Glutamatergic neuron (in vitro differentiated cells): ENCODE data around the gene GCNT1. TPM values are rescaled to one million over a fixed set of nuclear protein-coding genes. Genes with fewer than 3 reads are reported as not detected.

Source experiments
- DNase-seq: peaks from one replicate; pipeline ENCODE4 v3.0.0; 2022
- H3K27ac Mint-ChIP-seq: one replicate; pipeline ENCODE4 v1.8.0; 2020; ENCODE audit warnings: mild to moderate bottlenecking, mixed read lengths, inconsistent platforms; ENCODE audit not compliant: unreplicated experiment
- H3K27me3 Mint-ChIP-seq: one replicate; pipeline ENCODE4 v1.8.0; 2020; ENCODE audit warnings: mild to moderate bottlenecking, moderate library complexity, mixed read lengths, inconsistent platforms; ENCODE audit not compliant: unreplicated experiment
- H3K36me3 Mint-ChIP-seq: one replicate; pipeline ENCODE4 v1.8.0; 2020; ENCODE audit warnings: mild to moderate bottlenecking, mixed read lengths, inconsistent platforms; ENCODE audit not compliant: unreplicated experiment
- H3K4me1 Mint-ChIP-seq: one replicate; pipeline ENCODE4 v1.8.0; 2020; ENCODE audit warnings: mild to moderate bottlenecking, low read depth, mixed read lengths, inconsistent platforms; ENCODE audit not compliant: unreplicated experiment
- H3K4me3 Mint-ChIP-seq: one replicate; pipeline ENCODE4 v1.8.0; 2020; ENCODE audit warnings: mild to moderate bottlenecking, mixed read lengths, inconsistent platforms; ENCODE audit not compliant: unreplicated experiment
- H3K9me3 Mint-ChIP-seq: one replicate; pipeline ENCODE4 v1.8.0; 2020; ENCODE audit warnings: mild to moderate bottlenecking, moderate library complexity, mixed read lengths, inconsistent platforms; ENCODE audit not compliant: unreplicated experiment
- CTCF ChIP-seq: fragments of 200-600 bp; sonication (generic); IDR thresholded peaks from one replicate; pipeline ENCODE4 v1.5.0; 2021; ENCODE audit not compliant: partially characterized antibody, unreplicated experiment
- long read RNA-seq: library from polyadenylated mRNA; unstranded; transcript quantifications from one replicate; pipeline ENCODE4 v2.0.0, GENCODE V29; 2020; ENCODE audit not compliant: unreplicated experiment
- total RNA-seq: library from RNA; stranded (reverse); fragmentation: NEBNext Ultra II Directional; extraction: Animal tissue kit (Norgen Biotek cat#: 25700); gene quantifications from one replicate; pipeline ENCODE4 v1.2.1, GENCODE V29; 2021; ENCODE audit not compliant: unreplicated experiment

The GCNT1 gene
- total RNA-seq: 1.2 TPM
- long read RNA-seq: 0 reads

- H3K27ac Mint-ChIP-seq: no peak within 1 kb of the TSS
- no peak for TF ChIP-seq CTCF
- peaks cover 2% of the 10 kb centered on the region for H3K27me3 Mint-ChIP-seq
- peaks cover 6% of the 10 kb centered on the region for H3K4me1 Mint-ChIP-seq
- peak within 1 kb of the TSS; percentile 94 for H3K4me3 Mint-ChIP-seq
- H3K9me3 Mint-ChIP-seq: peaks cover 4% of the 10 kb centered on the region
- peak; percentile 81 for DNase-seq
- no peaks in the 10 kb centered on the region for H3K36me3 Mint-ChIP-seq
Observed at GRCh38 chr9:76458903-76459693, at the start of gene GCNT1. TSS of gene GCNT1 (plus strand) at chr9:76459182. CDS start at chr9:76502382, 43,200 bp downstream.

DNA sequence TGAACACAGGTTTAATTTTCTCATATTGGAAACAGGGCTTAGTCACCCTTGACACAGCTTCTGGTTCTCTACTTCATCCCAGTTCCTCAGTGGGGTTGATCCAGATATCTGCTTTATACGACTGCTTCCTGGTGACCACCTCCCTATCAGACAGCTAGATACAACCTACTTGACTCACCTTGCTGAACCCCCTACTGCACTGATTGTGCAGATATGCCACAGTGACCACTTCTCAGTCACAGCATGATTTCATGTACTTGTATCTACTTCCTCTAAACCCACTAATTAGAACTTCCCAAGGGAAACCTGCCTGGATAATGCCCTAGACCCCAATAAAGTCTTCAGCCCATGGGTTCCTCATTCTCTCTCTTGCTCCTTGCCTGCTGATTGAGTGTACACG, 46.3 kb upstream of the GCNT1 start:
- DNase-seq: no peak
- Mint-ChIP-seq H3K36me3 (peaks cover 7% of the 10 kb centered on the region), H3K27ac (no peak overlapping the region), H3K27me3 (no peaks in the 10 kb centered on the region), H3K4me1 (no peaks in the 10 kb centered on the region), H3K4me3 (no peak overlapping the region), H3K9me3 (no peaks in the 10 kb centered on the region)
- no peak for TF ChIP-seq CTCF

DNA sequence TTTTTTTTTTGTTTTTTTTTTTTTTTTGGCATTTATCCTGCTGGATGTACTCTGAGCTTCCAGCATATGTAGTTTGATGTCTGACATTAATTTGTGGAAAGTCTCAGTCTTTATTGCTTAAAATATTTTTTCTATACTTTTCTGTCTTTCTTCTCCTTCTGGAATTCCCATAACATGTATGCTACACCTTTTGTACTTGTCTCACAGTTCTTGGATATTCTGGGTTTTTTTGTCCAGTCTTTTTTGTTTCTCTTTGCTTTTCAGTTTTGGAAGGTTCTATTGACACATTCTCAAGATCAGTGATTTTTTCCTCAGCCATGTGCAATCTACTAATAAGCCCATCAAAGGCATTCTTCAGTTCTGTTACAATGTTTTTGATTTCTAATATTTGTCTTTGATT, 45.3 kb upstream of the GCNT1 start:
- Mint-ChIP-seq H3K36me3 (peaks cover 7% of the 10 kb centered on the region), H3K9me3 (no peaks in the 10 kb centered on the region), H3K4me3 (no peak overlapping the region), H3K27ac (no peak overlapping the region), H3K27me3 (no peaks in the 10 kb centered on the region), H3K4me1 (no peaks in the 10 kb centered on the region)
- no peak for DNase-seq
- no peak for TF ChIP-seq CTCF

GRCh38 chr9:76414661-76415060, 44.3 kb upstream of the GCNT1 start:
- Mint-ChIP-seq H3K27ac (no peak overlapping the region), H3K4me3 (no peak overlapping the region), H3K36me3 (peaks cover 7% of the 10 kb centered on the region), H3K4me1 (no peaks in the 10 kb centered on the region), H3K9me3 (no peaks in the 10 kb centered on the region), H3K27me3 (no peaks in the 10 kb centered on the region)
- no peak for TF ChIP-seq CTCF
- no peak for DNase-seq

- no peak for TF ChIP-seq CTCF
- Mint-ChIP-seq H3K36me3 (peaks cover 7% of the 10 kb centered on the region), H3K27ac (no peak overlapping the region), H3K4me3 (no peak overlapping the region), H3K27me3 (no peaks in the 10 kb centered on the region), H3K9me3 (no peaks in the 10 kb centered on the region), H3K4me1 (no peaks in the 10 kb centered on the region)
- DNase-seq: no peak
Observed at GRCh38 chr9:76415154-76415553, 43.8 kb upstream of the GCNT1 start.
